PC-9 (cell line): ENCODE measurements around the gene CTSH. TPM values are rescaled to one million over a fixed set of nuclear protein-coding genes. Genes with fewer than 3 reads are reported as not detected.
A peak's percentile ranks its signal among the peaks of the same experiment; 100 is the strongest.

Experiments used
- BruUV-seq: library from RNA; stranded (reverse); fragments of 400-500 nt; replicated peaks from 2 replicates; lab custom pipeline; 2021; lab: Mats Ljungman, UMichigan
- CTCF ChIA-PET: fragments of 300-600 bp; sonication (Branson Sonifier 250); formaldehyde crosslinking; loops from one replicate; lab custom pipeline; 2022; ENCODE audit warnings: antibody characterized with exemption; lab: Charles Lee
- POLR2A ChIA-PET: fragments of 300-600 bp; sonication (Branson Sonifier 250); formaldehyde crosslinking; loops from one replicate; lab custom pipeline; 2022; ENCODE audit warnings: antibody characterized with exemption; ENCODE audit not compliant: unreplicated experiment; lab: Charles Lee
- DNase-seq, 2 experiments: peaks; one replicate each; pipeline versions ENCODE4 v3.0.0 to v3.0.0-alpha.2; 2015 to 2022; ENCODE audit warnings: mixed read lengths in 1 of 2
- H2AFZ ChIP-seq: fragments of 200-600 bp; sonication (generic); 2 replicates; pipeline ENCODE4 v1.8.1; 2017; ENCODE audit warnings: antibody characterized with exemption
- H3F3A ChIP-seq: fragments of 200-600 bp; sonication (generic); 2 replicates; pipeline ENCODE4 v1.8.1; 2017; ENCODE audit warnings: antibody characterized with exemption, mild to moderate bottlenecking, low read depth; ENCODE audit not compliant: insufficient read depth
- H3K27ac ChIP-seq: fragments of 200-600 bp; sonication (generic); 2 replicates; pipeline ENCODE4 v1.6.1; 2016; ENCODE audit warnings: mixed run types
- H3K27me3 ChIP-seq: fragments of 200-600 bp; sonication (generic); 2 replicates; pipeline ENCODE4 v1.6.1; 2016; ENCODE audit warnings: low read depth, mixed run types; ENCODE audit not compliant: insufficient read depth
- H3K36me3 ChIP-seq: fragments of 200-600 bp; sonication (generic); 2 replicates; pipeline ENCODE4 v1.6.1; 2016; ENCODE audit warnings: low read depth, mixed run types
- H3K4me1 ChIP-seq: fragments of 200-600 bp; sonication (generic); replicated peaks from 2 replicates; pipeline ENCODE4 v1.6.1; 2016; ENCODE audit warnings: mixed run types; ENCODE audit not compliant: insufficient read depth
- H3K4me2 ChIP-seq: fragments of 200-600 bp; sonication (generic); 2 replicates; pipeline ENCODE4 v1.6.1; 2017; ENCODE audit warnings: mixed run types
- H3K4me3 ChIP-seq: fragments of 200-600 bp; sonication (generic); 2 replicates; pipeline ENCODE4 v1.6.1; 2016; ENCODE audit warnings: mixed run types
- H3K79me2 ChIP-seq: fragments of 200-600 bp; sonication (generic); 2 replicates; pipeline ENCODE4 v1.6.1; 2017; ENCODE audit warnings: low read depth, mixed run types
- H3K9me2 ChIP-seq: fragments of 200-600 bp; sonication (generic); 2 replicates; pipeline ENCODE4 v1.8.1; 2017; ENCODE audit warnings: mild to moderate bottlenecking; ENCODE audit not compliant: insufficient read depth
- H3K9me3 ChIP-seq: fragments of 200-600 bp; sonication (generic); 2 replicates; pipeline ENCODE4 v1.8.1; 2016; ENCODE audit warnings: low read depth; ENCODE audit not compliant: insufficient read depth
- H4K20me1 ChIP-seq: fragments of 200-600 bp; sonication (generic); 2 replicates; pipeline ENCODE4 v1.8.1; 2017; ENCODE audit not compliant: insufficient read depth
- EZH2 ChIP-seq: fragments of 200-600 bp; sonication (generic); IDR thresholded peaks from 2 replicates; pipeline ENCODE4 v1.8.0; 2017; ENCODE audit warnings: antibody characterized with exemption, low read depth
- intact Hi-C: fragments of 100-400 bp; cut with micrococcal nuclease; formaldehyde crosslinking; loops from one replicate; pipeline ENCODE4 v1.10.0; 2022; ENCODE audit not compliant: unreplicated experiment
- total RNA-seq: library from RNA; stranded (reverse); gene quantifications from 2 replicates; pipeline ENCODE4 v1.2.3, GENCODE V29; 2021
- TF ChIP-seq, protein P1 (sequence below): fragments of 200-600 bp; sonication (generic); conservative IDR thresholded peaks from 2 replicates; pipeline ENCODE4 v1.6.1; 2017; ENCODE audit warnings: mixed run types, antibody characterized with exemption, mild to moderate bottlenecking, moderate library complexity

The CTSH gene
- total RNA-seq, 1 experiment from 2014 or later = 101 TPM

DNA sequence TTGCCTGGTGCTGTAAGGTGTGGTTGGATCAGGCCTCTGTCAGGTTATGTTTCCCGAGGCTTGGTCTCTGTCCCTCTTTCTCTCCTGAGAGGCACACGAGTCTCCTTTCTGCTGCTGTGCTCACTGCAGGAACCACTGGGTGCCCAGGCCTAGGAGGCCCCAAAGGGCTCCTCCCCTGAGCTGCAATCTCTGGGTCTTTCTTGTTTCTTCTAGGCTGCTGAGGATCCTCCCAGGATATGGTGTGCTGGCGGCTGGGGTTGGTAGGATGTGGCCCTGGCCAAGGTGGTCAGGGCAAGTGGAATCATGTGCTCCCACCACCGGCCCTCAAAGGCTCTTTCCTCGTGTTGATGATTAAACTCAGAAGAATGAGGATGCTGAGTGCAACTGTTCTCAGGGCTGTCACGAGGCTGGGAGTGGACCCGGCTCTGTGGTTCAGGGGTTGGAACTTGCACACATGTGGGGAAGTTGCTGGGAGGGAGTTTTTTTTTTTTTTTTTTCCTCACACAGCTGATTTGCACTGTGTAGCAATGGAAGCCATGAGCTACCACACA is 43.6 kb upstream of the CTSH start:
- H3K4me3 ChIP-seq = no peak overlapping the region
- POLR2A ChIA-PET = interaction anchor here (0.6 to 0.7 kb wide), 2 partner anchors 9 to 25 kb away, joined by 4 to 6 read pairs; no protein-coding TSS in a partner anchor

DNA sequence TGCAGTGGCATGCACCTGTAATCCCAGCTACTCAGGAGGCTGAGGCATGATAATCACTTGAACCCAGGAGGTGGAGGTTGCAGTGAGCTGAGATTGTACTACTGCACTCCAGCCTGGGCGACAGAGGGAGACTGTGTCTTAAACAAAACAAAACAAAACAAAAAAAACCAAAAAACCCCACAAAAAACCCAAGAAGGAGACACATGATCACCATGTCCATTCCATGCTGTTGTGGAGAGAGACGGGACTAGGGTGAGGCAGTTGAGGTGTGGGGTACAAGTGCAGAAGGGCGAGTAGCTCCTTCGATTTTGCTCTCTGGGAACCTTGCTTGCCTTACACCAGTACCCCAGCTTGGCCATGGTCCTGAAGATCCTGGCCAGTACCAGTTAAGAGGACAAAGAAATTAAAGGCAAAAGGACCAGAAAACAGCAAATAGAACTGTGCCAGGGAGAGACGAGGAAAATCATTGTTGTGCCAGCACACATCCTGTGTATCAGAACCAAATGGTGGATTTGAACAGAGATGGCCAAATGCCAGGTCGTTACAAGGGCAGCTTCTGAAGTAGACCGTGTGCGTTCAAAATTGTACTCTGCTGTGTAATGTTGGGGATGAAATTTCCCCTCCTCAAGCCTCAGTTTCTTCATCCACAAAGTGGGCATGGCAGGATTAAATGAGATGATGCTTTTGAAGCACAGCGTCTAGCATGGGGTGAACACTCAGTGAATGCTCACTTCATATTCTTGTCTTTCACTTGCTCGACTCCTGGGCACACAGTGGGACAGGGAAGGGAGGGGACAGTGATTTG is 42.9 kb upstream of the CTSH start:
- BruUV-seq = TSS peak; percentile 68
- H3F3A ChIP-seq = peaks cover 16% of the 10 kb centered on the region; the same call in 1 of the 2 replicates
- H3K4me3 ChIP-seq = no peak overlapping the region
- TF ChIP-seq EZH2 = no peak
- TF ChIP-seq, protein P1, sequence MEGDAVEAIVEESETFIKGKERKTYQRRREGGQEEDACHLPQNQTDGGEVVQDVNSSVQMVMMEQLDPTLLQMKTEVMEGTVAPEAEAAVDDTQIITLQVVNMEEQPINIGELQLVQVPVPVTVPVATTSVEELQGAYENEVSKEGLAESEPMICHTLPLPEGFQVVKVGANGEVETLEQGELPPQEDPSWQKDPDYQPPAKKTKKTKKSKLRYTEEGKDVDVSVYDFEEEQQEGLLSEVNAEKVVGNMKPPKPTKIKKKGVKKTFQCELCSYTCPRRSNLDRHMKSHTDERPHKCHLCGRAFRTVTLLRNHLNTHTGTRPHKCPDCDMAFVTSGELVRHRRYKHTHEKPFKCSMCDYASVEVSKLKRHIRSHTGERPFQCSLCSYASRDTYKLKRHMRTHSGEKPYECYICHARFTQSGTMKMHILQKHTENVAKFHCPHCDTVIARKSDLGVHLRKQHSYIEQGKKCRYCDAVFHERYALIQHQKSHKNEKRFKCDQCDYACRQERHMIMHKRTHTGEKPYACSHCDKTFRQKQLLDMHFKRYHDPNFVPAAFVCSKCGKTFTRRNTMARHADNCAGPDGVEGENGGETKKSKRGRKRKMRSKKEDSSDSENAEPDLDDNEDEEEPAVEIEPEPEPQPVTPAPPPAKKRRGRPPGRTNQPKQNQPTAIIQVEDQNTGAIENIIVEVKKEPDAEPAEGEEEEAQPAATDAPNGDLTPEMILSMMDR = no peak
- no peaks in the 10 kb centered on the region for H3K9me3 ChIP-seq
- peak overlapping the region; percentile 35 for H3K4me2 ChIP-seq
- no peak for DNase-seq
- peak overlapping the region; percentile 81 for H3K27ac ChIP-seq
- H3K79me2 ChIP-seq = no peaks in the 10 kb centered on the region
- peaks cover 16% of the 10 kb centered on the region for H3K4me1 ChIP-seq
- H2AFZ ChIP-seq = peak overlapping the region; percentile 44; the same call in 1 of the 2 replicates
- ChIA-PET CTCF (no interaction called here), POLR2A (no interaction called here)
- no peaks in the 10 kb centered on the region for H3K27me3 ChIP-seq
- no peaks in the 10 kb centered on the region for H4K20me1 ChIP-seq
- no peaks in the 10 kb centered on the region for H3K36me3 ChIP-seq
- no peaks in the 10 kb centered on the region for H3K9me2 ChIP-seq
- intact Hi-C loops = loop anchor here (2.0 to 5.0 kb wide), 3 partner anchors 40 to 185 kb away; partner anchors contain the start of gene CTSH

More for the DNA sequence above, 43.6 kb upstream of the CTSH start:
- no peak for TF ChIP-seq EZH2
- TF ChIP-seq, protein P1 = no peak
- Histone ChIP-seq H3K4me1 (peaks cover 16% of the 10 kb centered on the region), H3K79me2 (no peaks in the 10 kb centered on the region), H3K27me3 (no peaks in the 10 kb centered on the region), H3F3A (peaks cover 16% of the 10 kb centered on the region; the same call in 1 of the 2 replicates), H3K36me3 (no peaks in the 10 kb centered on the region), H3K9me3 (no peaks in the 10 kb centered on the region), H3K4me2 (peak overlapping the region; percentile 43), H3K9me2 (no peaks in the 10 kb centered on the region), H2AFZ (peak overlapping the region; percentile 44), H4K20me1 (no peaks in the 10 kb centered on the region), H3K27ac (peak overlapping the region; percentile 81)
- BruUV-seq = no TSS peak
- intact Hi-C loops = loop anchor here (2.0 to 5.0 kb wide), 3 partner anchors 41 to 184 kb away; partner anchors contain the start of gene CTSH
- peak; percentile 89 to 97 for DNase-seq
- CTCF ChIA-PET = interaction anchor here (0.6 to 1.0 kb wide), 7 partner anchors 9 to 608 kb away, joined by 3 to 14 read pairs (median 4); no protein-coding TSS in a partner anchor

DNA sequence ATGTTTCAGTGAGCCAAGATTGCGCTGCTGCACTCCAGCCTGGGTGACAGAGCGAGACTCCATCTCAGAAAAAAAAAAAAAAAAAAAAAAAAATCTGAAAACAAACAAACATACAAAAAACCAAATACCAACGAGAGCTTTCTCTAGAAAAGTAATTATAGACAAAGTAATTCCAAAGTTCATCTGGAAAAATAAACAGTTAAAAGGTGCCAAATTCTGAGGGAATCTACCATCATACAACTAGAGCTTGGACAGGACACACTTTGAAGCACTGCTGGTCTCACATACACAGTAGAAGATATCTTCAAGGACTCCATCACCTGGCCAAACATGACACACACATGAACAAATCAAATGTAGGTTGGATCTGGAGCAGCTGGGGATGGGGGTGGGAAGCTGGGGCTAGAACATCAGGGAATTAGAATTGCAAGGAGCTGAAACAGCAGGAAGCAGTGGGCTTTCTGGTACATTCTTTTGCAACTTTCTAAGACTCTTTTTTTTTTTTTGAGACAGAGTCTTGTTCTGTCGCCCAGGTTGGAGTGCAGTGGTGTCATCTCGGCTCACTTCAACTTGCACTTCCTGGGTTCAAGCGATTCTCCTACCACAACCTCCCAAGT is 41.1 kb upstream of the CTSH start:
- CTCF ChIA-PET = interaction anchor here (0.7 kb wide), 2 partner anchors 19 to 656 kb away, joined by 8 to 13 read pairs; no protein-coding TSS in a partner anchor
- intact Hi-C loops = loop anchor here (5.0 kb wide), 2 partner anchors 39 to 186 kb away; partner anchors contain the start of gene CTSH
- no peak overlapping the region for H3K4me2 ChIP-seq
- BruUV-seq = no TSS peak
- H3K27ac ChIP-seq = no peak overlapping the region
- H2AFZ ChIP-seq = no peak overlapping the region
- peaks cover 16% of the 10 kb centered on the region for H3K4me1 ChIP-seq
- no peaks in the 10 kb centered on the region for H3K9me2 ChIP-seq
- H3K27me3 ChIP-seq = no peaks in the 10 kb centered on the region
- TF ChIP-seq EZH2 = no peak
- TF ChIP-seq, protein P1 = no peak
- H3F3A ChIP-seq = peaks cover 16% of the 10 kb centered on the region; the same call in 1 of the 2 replicates
- H3K36me3 ChIP-seq = no peaks in the 10 kb centered on the region
- POLR2A ChIA-PET = no interaction called here
- H3K79me2 ChIP-seq = no peaks in the 10 kb centered on the region
- no peaks in the 10 kb centered on the region for H3K9me3 ChIP-seq
- H3K4me3 ChIP-seq = no peak overlapping the region
- no peak for DNase-seq
- no peaks in the 10 kb centered on the region for H4K20me1 ChIP-seq
